ENCODE results near the gene KCNK3.

The KCNK3 gene

DNA sequence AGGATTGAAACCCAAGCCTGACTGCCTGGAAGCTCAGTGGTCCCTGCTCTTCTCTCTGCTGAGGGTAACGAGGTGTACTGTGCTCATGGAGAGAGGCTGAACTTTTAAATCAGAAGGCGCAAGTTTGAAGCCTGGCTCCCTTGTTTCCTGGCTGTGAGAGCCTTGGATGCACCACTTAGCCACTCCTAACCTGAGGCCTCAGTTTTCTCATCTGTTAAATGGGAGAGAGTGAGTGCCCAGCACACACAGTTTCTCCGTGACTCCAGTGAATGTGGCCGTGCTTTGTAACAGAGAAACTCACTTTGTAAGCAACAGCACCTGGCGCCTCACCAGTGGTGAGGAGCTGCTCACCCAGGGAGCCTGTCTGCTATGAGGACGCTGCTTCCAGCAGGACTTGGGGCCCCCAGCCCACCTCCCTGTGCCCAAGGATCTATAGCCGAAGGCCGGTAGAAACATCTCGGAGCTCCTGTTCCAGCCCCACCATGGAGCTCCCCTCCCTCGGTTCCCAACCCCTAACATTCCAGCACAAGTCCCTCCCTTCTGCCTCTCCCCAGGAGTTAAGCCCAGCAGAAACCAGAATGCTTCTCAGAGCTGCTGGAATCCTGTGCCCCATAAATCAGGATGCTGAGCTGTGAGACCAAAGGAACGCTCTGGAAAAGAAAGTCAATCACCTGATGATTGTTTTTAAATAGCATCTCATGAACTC lies 20.3 kb upstream of the KCNK3 start:
- TF ChIP-seq, protein P1, sequence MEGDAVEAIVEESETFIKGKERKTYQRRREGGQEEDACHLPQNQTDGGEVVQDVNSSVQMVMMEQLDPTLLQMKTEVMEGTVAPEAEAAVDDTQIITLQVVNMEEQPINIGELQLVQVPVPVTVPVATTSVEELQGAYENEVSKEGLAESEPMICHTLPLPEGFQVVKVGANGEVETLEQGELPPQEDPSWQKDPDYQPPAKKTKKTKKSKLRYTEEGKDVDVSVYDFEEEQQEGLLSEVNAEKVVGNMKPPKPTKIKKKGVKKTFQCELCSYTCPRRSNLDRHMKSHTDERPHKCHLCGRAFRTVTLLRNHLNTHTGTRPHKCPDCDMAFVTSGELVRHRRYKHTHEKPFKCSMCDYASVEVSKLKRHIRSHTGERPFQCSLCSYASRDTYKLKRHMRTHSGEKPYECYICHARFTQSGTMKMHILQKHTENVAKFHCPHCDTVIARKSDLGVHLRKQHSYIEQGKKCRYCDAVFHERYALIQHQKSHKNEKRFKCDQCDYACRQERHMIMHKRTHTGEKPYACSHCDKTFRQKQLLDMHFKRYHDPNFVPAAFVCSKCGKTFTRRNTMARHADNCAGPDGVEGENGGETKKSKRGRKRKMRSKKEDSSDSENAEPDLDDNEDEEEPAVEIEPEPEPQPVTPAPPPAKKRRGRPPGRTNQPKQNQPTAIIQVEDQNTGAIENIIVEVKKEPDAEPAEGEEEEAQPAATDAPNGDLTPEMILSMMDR (IDR thresholded peaks at IDR 0.05; ENCODE audit: borderline replicate concordance, insufficient read depth, low read depth, low read length) = no peak
- no peak overlapping the region for H3K4me3 ChIP-seq (ENCODE audit: low read depth, low read length)

DNA sequence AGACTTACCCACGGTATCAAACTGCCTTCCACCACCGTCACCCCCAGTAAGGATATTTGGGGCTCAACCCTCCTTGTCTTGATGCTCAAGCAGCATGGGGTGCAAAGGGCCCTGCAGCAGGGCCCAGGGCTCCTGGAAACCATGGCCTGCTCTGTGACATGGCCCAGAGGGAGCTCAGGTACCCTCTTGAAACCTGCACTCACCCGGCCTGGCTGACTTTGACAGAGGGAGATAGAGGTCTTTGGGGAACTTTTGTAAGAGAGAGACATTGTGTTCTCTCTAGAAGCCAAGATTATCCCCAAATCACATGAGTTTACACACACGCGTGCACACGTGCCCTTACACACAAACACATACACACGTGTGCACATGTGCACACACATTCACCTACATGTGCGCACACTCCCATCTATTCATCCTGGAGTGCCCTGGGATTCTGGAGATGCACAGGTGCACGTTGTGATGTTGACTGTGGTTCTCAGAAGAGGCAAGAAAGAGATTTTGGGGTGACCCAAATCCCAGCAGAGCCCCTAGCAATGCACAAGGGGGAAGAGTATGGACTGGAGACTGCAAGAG lies 19.6 kb upstream of the KCNK3 start:
- TF ChIP-seq, protein P1 (IDR thresholded peaks at IDR 0.05; ENCODE audit: borderline replicate concordance, insufficient read depth, low read depth, low read length) = no peak
- H3K4me3 ChIP-seq (ENCODE audit: low read depth, low read length) = no peak overlapping the region

DNA sequence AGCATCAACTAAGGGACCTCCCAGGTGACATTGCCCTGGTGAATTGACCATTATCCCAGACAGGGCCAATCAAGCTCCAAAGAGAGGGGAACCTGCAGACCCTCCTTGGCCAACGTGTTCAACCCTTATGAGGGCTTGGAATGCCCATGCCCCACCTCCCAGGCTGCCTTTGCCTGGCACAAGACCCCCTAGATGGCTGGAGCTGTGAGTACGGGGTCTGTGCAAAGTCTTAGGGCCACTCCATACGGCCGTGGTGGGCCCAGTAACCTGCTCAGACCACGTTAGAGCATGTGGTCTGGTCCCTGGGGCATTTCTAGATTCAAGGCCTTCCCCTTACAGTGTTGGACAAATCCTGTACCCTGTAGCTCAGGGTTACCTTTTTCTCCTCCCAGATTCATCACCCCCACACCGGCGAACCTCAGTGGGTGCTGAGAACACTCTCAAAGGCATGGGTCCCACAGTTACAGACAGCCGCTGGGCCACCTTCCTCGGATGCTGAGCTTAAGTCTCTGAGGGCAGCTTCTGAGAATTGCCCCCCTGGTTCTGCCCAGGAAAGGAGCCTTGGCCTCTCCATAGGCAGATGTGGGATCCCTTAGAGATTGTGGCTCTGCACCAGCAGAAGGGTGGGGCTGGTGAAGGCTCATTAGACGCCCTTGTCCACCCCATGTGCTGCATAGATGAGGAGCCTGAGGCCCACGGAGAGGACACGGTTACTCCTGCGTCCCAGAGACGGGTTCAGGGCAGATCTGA lies 18.3 kb upstream of the KCNK3 start:
- TF ChIP-seq, protein P1 (IDR thresholded peaks at IDR 0.05; ENCODE audit: borderline replicate concordance, insufficient read depth, low read depth, low read length) = no peak
- no peak overlapping the region for H3K4me3 ChIP-seq (ENCODE audit: low read depth, low read length)

DNA sequence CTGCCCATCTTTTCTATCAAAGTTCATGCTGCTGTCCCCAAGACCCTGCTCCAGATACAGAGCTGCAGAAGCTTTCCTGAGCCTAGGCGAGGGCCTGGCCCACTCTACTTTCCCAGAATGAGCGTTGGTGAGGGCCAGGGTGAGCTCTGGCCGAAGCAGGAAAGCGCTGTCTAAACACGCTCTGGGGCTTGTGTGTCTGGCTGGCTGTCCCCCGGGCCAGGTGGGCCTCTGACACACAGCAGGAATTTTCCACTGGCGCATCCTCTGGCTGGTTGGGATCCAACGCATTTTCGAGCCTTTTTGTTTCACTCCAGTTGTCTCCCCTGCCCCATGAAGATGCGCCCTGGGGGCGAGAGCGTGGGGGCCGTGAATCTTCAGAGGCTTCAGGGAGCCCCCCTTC lies 17.8 kb upstream of the KCNK3 start:
- TF ChIP-seq, protein P1 (IDR thresholded peaks at IDR 0.05; ENCODE audit: borderline replicate concordance, insufficient read depth, low read depth, low read length) = no peak
- no peak overlapping the region for H3K4me3 ChIP-seq (ENCODE audit: low read depth, low read length)

DNA sequence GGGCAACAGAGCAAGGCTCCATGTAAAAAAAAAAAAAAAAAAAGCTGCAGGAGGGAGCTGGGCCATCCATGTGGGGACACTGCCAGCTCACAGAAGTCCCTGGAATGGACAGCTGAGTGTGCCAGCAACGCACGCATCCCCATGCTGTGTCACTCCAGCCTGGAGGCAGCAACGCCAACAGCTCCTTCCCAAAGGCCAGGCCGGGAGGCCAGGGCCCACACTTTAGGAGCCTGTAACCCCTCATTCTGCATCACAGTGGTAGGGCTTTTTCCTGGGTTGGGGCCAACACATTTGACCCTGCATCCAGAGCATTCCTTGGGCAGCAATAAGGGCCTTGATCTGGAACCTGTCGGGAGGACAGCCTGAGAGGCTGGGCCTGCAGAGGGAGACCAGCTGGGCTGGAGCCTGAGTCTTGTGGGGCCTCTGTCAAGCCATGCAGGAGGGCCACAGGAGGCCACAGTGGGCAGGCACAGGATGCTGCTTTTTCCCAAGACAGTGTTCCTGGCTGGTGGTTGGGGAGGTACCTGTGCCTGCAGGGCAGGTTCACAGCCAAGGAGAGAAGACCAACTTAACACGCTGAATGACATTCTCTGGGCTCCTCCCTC lies 16.8 kb upstream of the KCNK3 start:
- TF ChIP-seq, protein P1 (IDR thresholded peaks at IDR 0.05; ENCODE audit: borderline replicate concordance, insufficient read depth, low read depth, low read length) = no peak

DNA sequence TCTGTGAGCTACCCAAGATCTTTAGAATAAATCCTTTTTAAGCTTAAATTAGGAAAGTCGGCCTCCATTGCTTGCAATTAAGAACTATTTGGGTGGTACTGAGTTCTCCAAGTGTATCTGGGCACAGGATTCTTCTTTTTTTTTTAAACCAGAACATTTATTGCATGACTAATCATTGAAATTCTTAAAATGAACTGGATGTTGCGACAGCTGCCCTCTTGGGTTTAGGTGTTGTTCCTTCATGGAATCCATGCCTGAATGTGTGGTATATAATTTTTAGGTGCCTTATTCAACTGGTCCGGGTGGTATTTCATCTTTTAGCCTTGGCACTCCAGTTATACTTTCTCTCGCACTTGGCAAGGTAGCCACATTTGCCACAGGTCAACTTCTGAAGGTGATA lies 14.5 kb upstream of the KCNK3 start:
- no peak overlapping the region for H3K4me3 ChIP-seq (ENCODE audit: low read depth, low read length)
- TF ChIP-seq, protein P1 (IDR thresholded peaks at IDR 0.05; ENCODE audit: borderline replicate concordance, insufficient read depth, low read depth, low read length) = no peak

More for the DNA sequence above, 16.8 kb upstream of the KCNK3 start:
- no peak overlapping the region for H3K4me3 ChIP-seq (ENCODE audit: low read depth, low read length)

Measured in GM12875 (cell line).